Measurements from ENCODE around the gene FAM24A. TPM values are rescaled to one million over a fixed set of nuclear protein-coding genes. Genes with fewer than 3 reads are reported as not detected.

The FAM24A gene
- total RNA-seq (not detected in 2 replicates), polyA plus RNA-seq (not detected in 2 replicates), polyA minus RNA-seq (not detected in 2 replicates)
- not detected for total RNA-seq (2013)

GRCh38 chr10:122910310-122910709 is at the start of gene FAM24A:
Gene FAM24A (plus strand): TSS chr10:122910610. CDS start chr10:122911635, 1,025 bp downstream.
- H3K4me2 ChIP-seq (replicated peaks; ENCODE audit: low read depth, low read length, poor library complexity, severe bottlenecking), result no peak within 1 kb of the TSS
- H3K27ac ChIP-seq (ENCODE audit: low read length in 2 of 2), result no peak within 1 kb of the TSS
- no peaks in the 10 kb centered on the region for H3K4me1 ChIP-seq (ENCODE audit: control insufficient read depth in 2 of 2, insufficient read depth in 2 of 2, low read length in 2 of 2)
- Mint-ChIP-seq H3K4me3 (no peak within 1 kb of the TSS), H3K9me3 (ENCODE audit: insufficient read depth) (no peaks in the 10 kb centered on the region), H3K4me1 (no peaks in the 10 kb centered on the region), H3K27me3 (peaks cover 11% of the 10 kb centered on the region), H3K27ac (no peak within 1 kb of the TSS)
- ChIA-PET CTCF (no interaction called here), POLR2A (no interaction called here)
- peaks cover 0 to 4% (median 0%) of the 10 kb centered on the region in 4 experiments for H3K27me3 ChIP-seq (replicated peaks in 1 of 4; ENCODE audit: control extremely low read depth in 1 of 4, control insufficient read depth in 3 of 4, insufficient read depth in 4 of 4, low read length in 3 of 4)
- WGBS (ENCODE audit: insufficient coverage), result no CpG with 5 or more reads among the region's 1 CpG
- no peak within 1 kb of the TSS for H3K9ac ChIP-seq (ENCODE audit: low read length)
- TF ChIP-seq CTCF (IDR thresholded peaks at IDR 0.05) (no peak), EZH2 (IDR thresholded peaks at IDR 0.05; ENCODE audit: borderline replicate concordance, insufficient read depth, low read depth, low read length, poor library complexity, severe bottlenecking) (no peak)
- ATAC-seq (ENCODE audit: low read depth) (no peak), DNase-seq (no peak)
- intact Hi-C loops (cut with micrococcal nuclease), result no loop called here
- no peaks in the 10 kb centered on the region for H3K9me3 ChIP-seq (ENCODE audit: control extremely low read depth in 1 of 3, control insufficient read depth in 2 of 3, insufficient read depth in 1 of 3, low read length in 2 of 3)
- H3K36me3 ChIP-seq (replicated peaks in 1 of 2; ENCODE audit: control extremely low read depth in 1 of 2, control insufficient read depth in 1 of 2, extremely low read depth in 1 of 2, insufficient read depth in 2 of 2, low read length in 1 of 2), result no peaks in the 10 kb centered on the region
- no peaks in the 10 kb centered on the region for H4K20me1 ChIP-seq (ENCODE audit: control insufficient read depth, insufficient read depth, low read length, poor library complexity, severe bottlenecking)
- no peaks in the 10 kb centered on the region for H3K79me2 ChIP-seq (ENCODE audit: control insufficient read depth, insufficient read depth, low read length)
- H3K4me3 ChIP-seq (ENCODE audit: control extremely low read depth in 1 of 5, extremely low read depth in 1 of 5, insufficient read depth in 1 of 5, low read depth in 2 of 5, low read length in 4 of 5), result no peak within 1 kb of the TSS
- H2AFZ ChIP-seq (ENCODE audit: insufficient read depth, low read depth, low read length, poor library complexity, severe bottlenecking), result no peak within 1 kb of the TSS

GRCh38 chr10:122861711-122862161 is 48.7 kb upstream of the FAM24A start:
- Histone ChIP-seq H3K4me1 (ENCODE audit: control insufficient read depth in 2 of 2, insufficient read depth in 2 of 2, low read length in 2 of 2) (peaks cover 4% of the 10 kb centered on the region in 2 donors), H3K9me3 (ENCODE audit: control extremely low read depth in 1 of 3, control insufficient read depth in 2 of 3, insufficient read depth in 1 of 3, low read length in 2 of 3) (no peaks in the 10 kb centered on the region), H3K27me3 (replicated peaks in 1 of 4; ENCODE audit: control extremely low read depth in 1 of 4, control insufficient read depth in 3 of 4, insufficient read depth in 4 of 4, low read length in 3 of 4) (no peaks in the 10 kb centered on the region), H3K4me2 (replicated peaks; ENCODE audit: low read depth, low read length, poor library complexity, severe bottlenecking) (no peak overlapping the region), H3K27ac (ENCODE audit: low read length in 2 of 2) (no peak overlapping the region), H3K4me3 (ENCODE audit: control extremely low read depth in 1 of 5, extremely low read depth in 1 of 5, insufficient read depth in 1 of 5, low read depth in 2 of 5, low read length in 4 of 5) (no peak overlapping the region), H3K36me3 (replicated peaks in 1 of 2; ENCODE audit: control extremely low read depth in 1 of 2, control insufficient read depth in 1 of 2, extremely low read depth in 1 of 2, insufficient read depth in 2 of 2, low read length in 1 of 2) (no peaks in the 10 kb centered on the region), H4K20me1 (ENCODE audit: control insufficient read depth, insufficient read depth, low read length, poor library complexity, severe bottlenecking) (no peaks in the 10 kb centered on the region), H3K79me2 (ENCODE audit: control insufficient read depth, insufficient read depth, low read length) (peaks cover 5% of the 10 kb centered on the region), H2AFZ (ENCODE audit: insufficient read depth, low read depth, low read length, poor library complexity, severe bottlenecking) (no peak overlapping the region), H3K9ac (ENCODE audit: low read length) (no peak overlapping the region)
- no peaks in the 10 kb centered on the region for H3K9me3 Mint-ChIP-seq (ENCODE audit: insufficient read depth)
- H3K4me3 Mint-ChIP-seq, result no peak overlapping the region
- H3K4me1 Mint-ChIP-seq, result peaks cover 42% of the 10 kb centered on the region
- POLR2A ChIA-PET, result no interaction called here
- intact Hi-C loops (cut with micrococcal nuclease), result no loop called here
- ATAC-seq (ENCODE audit: low read depth), result no peak
- H3K27ac Mint-ChIP-seq, result no peak overlapping the region
- H3K27me3 Mint-ChIP-seq, result no peaks in the 10 kb centered on the region
- TF ChIP-seq CTCF (IDR thresholded peaks at IDR 0.05) (no peak), EZH2 (IDR thresholded peaks at IDR 0.05; ENCODE audit: borderline replicate concordance, insufficient read depth, low read depth, low read length, poor library complexity, severe bottlenecking) (no peak)
- DNase-seq, result no peak
- WGBS (ENCODE audit: insufficient coverage), result 89% methylated on average over 1 of the region's 1 CpG
- CTCF ChIA-PET, result no interaction called here

Measured in B cell (primary cell).